ENCODE results near the gene ALDH1A1.
A peak's percentile ranks its signal among the peaks of the same experiment; 100 is the strongest.

The ALDH1A1 gene

DNA sequence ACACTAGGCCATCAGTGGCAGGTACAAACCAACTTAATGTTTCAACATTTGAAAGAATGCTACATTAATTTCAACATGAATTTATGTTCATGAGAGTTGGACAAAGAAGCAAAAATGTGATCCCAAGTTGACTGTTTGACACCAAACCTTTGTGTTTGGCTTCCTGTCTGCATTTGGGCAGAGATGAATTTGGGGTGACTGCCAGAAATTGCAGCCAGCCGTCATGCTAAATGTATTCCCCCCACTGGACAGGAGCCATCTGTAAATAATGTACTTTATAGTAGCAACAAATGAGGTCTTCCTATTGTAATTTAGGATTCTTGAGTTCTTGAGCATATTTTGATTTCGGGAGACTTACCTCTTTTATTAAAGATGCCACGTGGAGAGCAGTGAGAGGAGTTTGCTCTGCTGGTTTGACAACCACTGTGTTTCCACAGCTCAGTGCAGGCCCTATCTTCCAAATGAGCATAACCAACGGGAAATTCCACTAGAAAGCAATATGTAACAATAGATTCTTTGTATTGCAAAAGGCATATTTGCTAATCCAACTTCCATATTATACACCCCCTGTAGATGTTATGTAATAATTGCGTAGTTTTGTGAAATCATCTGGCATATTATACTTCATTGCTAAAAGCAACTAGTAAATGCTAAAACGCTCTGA lies 27.6 kb downstream of the ALDH1A1 start:
- Histone ChIP-seq H3K27ac (ENCODE audit: low read depth, low read length) (peak overlapping the region; percentile 55), H3K9me3 (ENCODE audit: control insufficient read depth in 5 of 5, low read length in 5 of 5) (no peaks in the 10 kb centered on the region), H3K9ac (ENCODE audit: low read length in 5 of 5) (no peak overlapping the region), H3K27me3 (ENCODE audit: control insufficient read depth in 5 of 5, insufficient read depth in 4 of 5, low read length in 5 of 5) (no peaks in the 10 kb centered on the region), H3K4me1 (ENCODE audit: control insufficient read depth in 5 of 5, insufficient read depth in 5 of 5, low read length in 5 of 5) (peaks cover 0 to 19% (median 8%) of the 10 kb centered on the region in 5 donors), H3K36me3 (ENCODE audit: control insufficient read depth in 5 of 5, insufficient read depth in 5 of 5, low read length in 5 of 5) (peaks cover 0 to 32% (median 3%) of the 10 kb centered on the region in 5 donors), H3K4me3 (ENCODE audit: low read depth in 1 of 5, low read length in 5 of 5) (no peak overlapping the region)

DNA sequence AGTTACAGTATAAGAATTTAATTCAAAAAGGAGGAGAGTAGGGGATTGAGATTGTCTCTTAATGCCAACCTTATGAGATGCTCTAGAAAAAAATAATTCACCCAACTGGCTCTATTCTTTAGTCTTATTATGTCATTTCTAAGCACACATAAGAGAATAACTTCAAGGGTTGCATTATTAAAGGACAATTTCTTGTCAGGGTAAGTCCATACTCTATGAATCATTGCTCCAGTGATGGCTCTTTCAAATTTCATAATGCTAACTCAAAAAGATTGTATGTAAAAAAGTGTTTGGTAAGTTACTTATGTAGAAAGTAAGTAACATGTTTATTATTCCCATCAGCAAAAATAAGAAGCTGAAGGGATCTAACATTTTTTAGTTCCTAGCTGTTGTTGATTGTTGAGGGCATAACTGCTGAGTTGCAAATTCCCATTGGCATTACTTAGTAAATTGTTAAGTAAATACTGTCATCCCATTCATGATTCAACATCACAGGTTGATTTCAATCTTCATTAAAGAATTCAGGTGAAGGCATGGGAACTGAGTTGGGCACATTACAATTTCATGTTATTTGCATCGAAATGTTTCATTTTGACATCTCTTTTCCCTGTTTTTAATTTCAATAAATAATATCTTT lies 28.6 kb downstream of the ALDH1A1 start:
- H3K4me1 ChIP-seq (ENCODE audit: control insufficient read depth in 5 of 5, insufficient read depth in 5 of 5, low read length in 5 of 5), result peaks cover 0 to 19% (median 8%) of the 10 kb centered on the region in 5 donors
- H3K36me3 ChIP-seq (ENCODE audit: control insufficient read depth in 5 of 5, insufficient read depth in 5 of 5, low read length in 5 of 5), result peaks cover 0 to 30% (median 3%) of the 10 kb centered on the region in 5 donors
- no peak overlapping the region for H3K27ac ChIP-seq (ENCODE audit: low read depth, low read length)
- no peaks in the 10 kb centered on the region for H3K27me3 ChIP-seq (ENCODE audit: control insufficient read depth in 5 of 5, insufficient read depth in 4 of 5, low read length in 5 of 5)
- H3K9me3 ChIP-seq (ENCODE audit: control insufficient read depth in 5 of 5, low read length in 5 of 5), result no peaks in the 10 kb centered on the region
- no peak overlapping the region for H3K4me3 ChIP-seq (ENCODE audit: low read depth in 1 of 5, low read length in 5 of 5)
- H3K9ac ChIP-seq (ENCODE audit: low read length in 5 of 5), result no peak overlapping the region

DNA sequence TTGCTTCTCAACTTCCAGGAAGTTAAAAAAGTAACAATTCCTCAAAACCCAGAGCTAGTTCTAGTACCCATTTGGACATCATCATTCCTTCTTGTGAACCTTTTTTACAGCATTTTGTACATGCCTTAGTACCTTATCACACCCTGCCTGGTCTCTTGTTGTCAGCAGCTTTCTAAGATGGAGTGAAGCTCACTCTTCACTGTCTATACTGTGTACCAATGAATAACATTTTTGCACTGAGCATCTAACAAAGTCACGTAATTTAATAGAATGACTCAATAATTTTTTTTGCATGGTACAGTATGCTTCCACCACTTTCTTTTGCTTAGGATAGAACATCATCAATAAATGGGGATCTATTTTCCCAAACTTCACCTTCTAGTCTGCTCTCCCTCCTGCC lies 29.8 kb downstream of the ALDH1A1 start:
- H3K9ac ChIP-seq (ENCODE audit: low read length in 5 of 5), result no peak overlapping the region

DNA sequence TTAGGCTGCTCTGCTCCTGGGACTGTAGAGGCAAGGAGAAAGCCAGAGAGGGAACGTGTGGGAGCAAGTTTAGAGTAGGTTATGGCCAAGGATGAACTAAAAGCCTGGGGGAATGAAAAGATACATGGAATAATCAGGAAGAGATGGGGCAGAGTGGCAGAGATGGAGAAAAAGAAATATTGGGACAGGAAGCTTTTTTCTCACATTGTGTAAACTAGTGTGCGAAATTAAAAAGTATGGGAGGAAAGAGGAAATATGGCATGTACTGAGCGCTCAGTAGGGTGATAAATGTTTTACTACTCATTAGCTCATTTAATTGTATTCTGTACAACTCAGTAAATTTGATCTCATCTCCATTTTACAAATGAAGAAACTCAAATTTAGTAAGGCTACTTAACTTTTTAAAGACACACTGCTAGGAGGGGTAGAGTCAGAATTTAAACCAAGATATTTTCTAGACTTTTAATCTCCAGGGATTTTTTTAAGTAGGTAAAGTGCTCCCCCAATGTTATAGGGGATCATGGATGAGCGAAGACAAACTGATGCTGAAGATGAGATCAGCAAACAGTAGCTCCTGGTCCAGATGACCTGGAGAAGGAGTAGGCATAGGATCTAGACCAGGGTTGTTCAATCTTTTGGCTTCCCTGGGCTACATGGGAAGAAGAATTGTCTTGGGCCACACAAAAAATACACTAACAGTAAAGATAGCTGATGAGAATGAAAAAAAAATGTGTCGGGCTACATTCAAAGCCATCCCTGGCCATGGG lies 30.8 kb downstream of the ALDH1A1 start:
- no peaks in the 10 kb centered on the region for H3K27me3 ChIP-seq (ENCODE audit: control insufficient read depth in 5 of 5, insufficient read depth in 4 of 5, low read length in 5 of 5)
- no peak overlapping the region for H3K9ac ChIP-seq (ENCODE audit: low read length in 5 of 5)
- no peaks in the 10 kb centered on the region for H3K9me3 ChIP-seq (ENCODE audit: control insufficient read depth in 5 of 5, low read length in 5 of 5)
- H3K27ac ChIP-seq (ENCODE audit: low read depth, low read length), result no peak overlapping the region
- H3K4me1 ChIP-seq (ENCODE audit: control insufficient read depth in 5 of 5, insufficient read depth in 5 of 5, low read length in 5 of 5), result peaks cover 0 to 14% (median 8%) of the 10 kb centered on the region in 5 donors
- peaks cover 0 to 31% (median 3%) of the 10 kb centered on the region in 5 donors for H3K36me3 ChIP-seq (ENCODE audit: control insufficient read depth in 5 of 5, insufficient read depth in 5 of 5, low read length in 5 of 5)
- H3K4me3 ChIP-seq (ENCODE audit: low read depth in 1 of 5, low read length in 5 of 5), result no peak overlapping the region

More for the DNA sequence above, 29.8 kb downstream of the ALDH1A1 start:
- Histone ChIP-seq H3K9me3 (ENCODE audit: control insufficient read depth in 5 of 5, low read length in 5 of 5) (no peaks in the 10 kb centered on the region), H3K36me3 (ENCODE audit: control insufficient read depth in 5 of 5, insufficient read depth in 5 of 5, low read length in 5 of 5) (peaks cover 0 to 31% (median 3%) of the 10 kb centered on the region in 5 donors), H3K27me3 (ENCODE audit: control insufficient read depth in 5 of 5, insufficient read depth in 4 of 5, low read length in 5 of 5) (no peaks in the 10 kb centered on the region), H3K27ac (ENCODE audit: low read depth, low read length) (no peak overlapping the region), H3K4me1 (ENCODE audit: control insufficient read depth in 5 of 5, insufficient read depth in 5 of 5, low read length in 5 of 5) (peaks cover 0 to 15% (median 8%) of the 10 kb centered on the region in 5 donors), H3K4me3 (ENCODE audit: low read depth in 1 of 5, low read length in 5 of 5) (no peak overlapping the region)

DNA sequence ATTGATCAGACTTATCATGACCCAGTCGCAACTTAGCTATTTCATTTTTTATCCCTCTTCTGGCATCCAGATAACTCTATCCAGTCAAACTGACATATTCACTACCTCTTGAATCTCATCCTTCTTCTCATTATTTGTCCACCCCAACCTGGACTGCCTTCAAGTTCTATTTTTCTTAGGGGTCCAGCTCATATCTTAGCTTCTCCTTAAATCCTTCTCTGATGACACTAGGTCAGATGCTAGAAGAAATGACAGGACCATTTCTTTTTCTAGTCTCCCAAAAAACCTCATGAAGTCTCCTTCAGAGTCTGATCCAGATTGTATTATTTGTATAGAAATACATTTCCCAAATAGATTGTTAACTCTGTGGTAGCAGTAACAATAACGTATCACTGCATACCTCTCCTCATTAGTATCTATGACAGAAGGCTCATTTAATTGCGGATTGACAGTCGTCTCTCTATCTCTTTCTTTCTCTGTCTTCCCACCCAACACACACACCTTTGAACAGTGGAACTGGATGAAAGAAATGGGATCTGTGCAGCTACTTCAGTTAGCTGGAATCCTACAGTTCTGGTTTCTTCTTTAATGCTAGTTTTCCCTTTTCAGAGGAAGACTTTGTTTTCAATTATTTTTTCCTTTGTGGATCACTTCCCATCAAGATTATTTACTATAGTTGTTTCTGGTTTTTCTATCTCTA lies 33.5 kb downstream of the ALDH1A1 start:
- no peak overlapping the region for H3K27ac ChIP-seq (ENCODE audit: low read depth, low read length)
- no peaks in the 10 kb centered on the region for H3K4me1 ChIP-seq (ENCODE audit: control insufficient read depth in 5 of 5, insufficient read depth in 5 of 5, low read length in 5 of 5)
- H3K36me3 ChIP-seq (ENCODE audit: control insufficient read depth in 5 of 5, insufficient read depth in 5 of 5, low read length in 5 of 5), result peaks cover 6 to 40% (median 10%) of the 10 kb centered on the region in 5 donors
- H3K9ac ChIP-seq (ENCODE audit: low read length in 5 of 5), result no peak overlapping the region
- no peaks in the 10 kb centered on the region for H3K9me3 ChIP-seq (ENCODE audit: control insufficient read depth in 5 of 5, low read length in 5 of 5)
- no peaks in the 10 kb centered on the region for H3K27me3 ChIP-seq (ENCODE audit: control insufficient read depth in 5 of 5, insufficient read depth in 4 of 5, low read length in 5 of 5)
- no peak overlapping the region for H3K4me3 ChIP-seq (ENCODE audit: low read depth in 1 of 5, low read length in 5 of 5)

DNA sequence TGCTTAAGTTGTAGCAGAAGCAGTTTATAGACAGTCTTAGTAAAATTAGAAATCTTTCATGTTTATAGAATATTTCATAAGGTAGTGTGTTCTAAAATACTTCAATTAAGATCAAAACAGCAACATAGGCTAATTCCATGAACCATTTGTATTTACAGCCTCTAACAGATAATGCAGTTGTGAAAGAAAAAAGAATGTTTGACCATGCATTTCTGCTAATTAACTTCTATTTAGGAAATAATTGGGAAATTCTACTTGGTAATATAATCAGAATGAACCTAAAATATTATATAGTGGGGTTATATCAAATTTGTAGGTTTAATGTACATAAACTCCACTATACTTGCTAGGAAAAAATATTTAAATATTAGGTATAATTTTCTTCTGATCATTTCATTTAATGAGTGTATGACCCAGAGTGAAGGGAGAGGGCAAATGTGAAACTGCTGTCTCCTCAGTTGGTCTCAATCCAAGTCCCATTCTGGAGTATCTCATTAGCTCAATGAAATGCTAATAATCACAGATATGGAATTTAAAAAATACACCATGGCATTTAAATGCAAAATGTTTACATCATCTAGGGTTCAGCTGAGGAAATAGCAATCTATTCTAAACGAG lies 34.9 kb downstream of the ALDH1A1 start:
- H3K27ac ChIP-seq (ENCODE audit: low read depth, low read length), result no peak overlapping the region

DNA sequence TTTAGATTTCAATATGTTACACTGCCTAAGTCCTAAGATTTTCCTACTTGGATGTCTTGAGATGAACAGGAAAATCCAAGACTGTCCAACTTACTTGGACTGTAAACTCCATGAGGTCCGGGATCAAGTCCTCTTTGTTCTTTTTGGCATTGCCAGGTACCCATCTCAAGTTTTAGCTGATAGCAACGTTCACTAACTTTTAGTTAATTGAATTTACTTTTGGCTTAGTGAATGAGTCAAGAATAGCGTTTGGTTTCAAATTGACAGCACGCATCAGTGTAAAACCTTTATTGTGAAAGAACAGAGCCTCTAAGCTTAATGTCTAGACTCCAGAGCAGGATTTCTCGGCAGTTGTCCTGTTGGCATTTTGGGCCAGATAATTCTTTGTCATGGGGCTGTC lies 37.2 kb downstream of the ALDH1A1 start:
- H3K9me3 ChIP-seq (ENCODE audit: control insufficient read depth in 5 of 5, low read length in 5 of 5), result no peaks in the 10 kb centered on the region
- H3K4me3 ChIP-seq (ENCODE audit: low read depth in 1 of 5, low read length in 5 of 5), result no peak overlapping the region
- H3K4me1 ChIP-seq (ENCODE audit: control insufficient read depth in 5 of 5, insufficient read depth in 5 of 5, low read length in 5 of 5), result peaks cover 0 to 15% (median 0%) of the 10 kb centered on the region in 5 donors
- no peak overlapping the region for H3K27ac ChIP-seq (ENCODE audit: low read depth, low read length)
- peaks cover 6 to 18% (median 10%) of the 10 kb centered on the region in 5 donors for H3K36me3 ChIP-seq (ENCODE audit: control insufficient read depth in 5 of 5, insufficient read depth in 5 of 5, low read length in 5 of 5)
- no peak overlapping the region for H3K9ac ChIP-seq (ENCODE audit: low read length in 5 of 5)
- no peaks in the 10 kb centered on the region for H3K27me3 ChIP-seq (ENCODE audit: control insufficient read depth in 5 of 5, insufficient read depth in 4 of 5, low read length in 5 of 5)

More for the DNA sequence above, 34.9 kb downstream of the ALDH1A1 start:
- Histone ChIP-seq H3K4me3 (ENCODE audit: low read depth in 1 of 5, low read length in 5 of 5) (no peak overlapping the region), H3K27me3 (ENCODE audit: control insufficient read depth in 5 of 5, insufficient read depth in 4 of 5, low read length in 5 of 5) (no peaks in the 10 kb centered on the region), H3K9ac (ENCODE audit: low read length in 5 of 5) (no peak overlapping the region), H3K9me3 (ENCODE audit: control insufficient read depth in 5 of 5, low read length in 5 of 5) (no peaks in the 10 kb centered on the region), H3K36me3 (ENCODE audit: control insufficient read depth in 5 of 5, insufficient read depth in 5 of 5, low read length in 5 of 5) (peaks cover 6 to 29% (median 10%) of the 10 kb centered on the region in 5 donors), H3K4me1 (ENCODE audit: control insufficient read depth in 5 of 5, insufficient read depth in 5 of 5, low read length in 5 of 5) (peaks cover 0 to 7% (median 0%) of the 10 kb centered on the region in 5 donors)

DNA sequence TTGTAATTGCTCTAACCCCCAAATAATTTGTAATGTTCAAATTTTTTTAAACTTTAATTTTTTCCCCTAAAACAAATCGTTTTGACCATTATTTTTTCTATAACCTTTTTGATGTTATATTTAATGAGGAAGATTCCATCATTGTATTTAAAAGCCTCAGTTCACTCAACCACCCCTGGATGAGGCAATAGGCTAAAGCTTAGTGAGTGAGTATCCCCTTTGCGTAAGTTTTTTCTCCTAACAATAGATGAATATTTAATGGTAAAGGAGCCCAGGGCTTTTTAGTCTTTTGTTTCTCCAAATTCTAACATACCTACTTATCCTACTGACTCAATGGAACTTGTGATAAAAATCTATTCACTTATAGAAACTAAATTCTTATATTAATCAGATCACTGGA lies 38.1 kb downstream of the ALDH1A1 start:
- Histone ChIP-seq H3K4me3 (ENCODE audit: low read depth in 1 of 5, low read length in 5 of 5) (no peak overlapping the region), H3K4me1 (ENCODE audit: control insufficient read depth in 5 of 5, insufficient read depth in 5 of 5, low read length in 5 of 5) (peaks cover 0 to 15% (median 0%) of the 10 kb centered on the region in 5 donors), H3K36me3 (ENCODE audit: control insufficient read depth in 5 of 5, insufficient read depth in 5 of 5, low read length in 5 of 5) (peaks cover 6 to 18% (median 10%) of the 10 kb centered on the region in 5 donors)

DNA sequence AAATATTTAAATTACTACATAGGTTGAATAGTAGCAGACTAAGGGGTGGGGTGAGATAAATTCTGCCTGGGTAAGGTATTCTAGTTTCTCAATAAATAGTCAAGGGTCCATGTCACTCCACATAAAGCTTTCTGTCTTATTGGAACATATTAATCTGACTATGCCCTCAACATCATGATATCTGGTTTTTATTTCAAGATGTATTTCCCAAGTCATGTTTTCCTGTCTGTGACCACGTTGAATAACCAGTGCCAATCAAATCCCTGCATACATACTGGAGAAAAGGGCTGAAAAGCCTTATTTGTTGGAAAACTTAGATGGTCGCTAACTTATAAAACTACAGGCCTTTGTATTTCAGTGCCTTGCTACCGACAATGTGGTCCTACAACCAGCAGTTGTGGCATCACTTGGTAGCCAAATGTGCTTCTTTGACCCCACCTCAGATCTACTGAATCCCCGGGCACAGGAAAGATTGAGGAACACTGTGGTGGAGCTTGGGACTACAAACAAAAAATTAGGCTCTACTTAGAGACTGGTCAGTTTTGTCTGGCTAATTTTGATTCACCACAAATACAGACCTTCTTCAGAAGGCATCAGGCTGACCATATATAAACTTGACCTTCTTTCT lies 39.4 kb downstream of the ALDH1A1 start:
- Histone ChIP-seq H3K27ac (ENCODE audit: low read depth, low read length) (peak overlapping the region; percentile 14), H3K9ac (ENCODE audit: low read length in 5 of 5) (peak overlapping the region in 1 of 5 donors; percentile 32), H3K4me3 (ENCODE audit: low read depth in 1 of 5, low read length in 5 of 5) (no peak overlapping the region)

More for the DNA sequence above, 38.1 kb downstream of the ALDH1A1 start:
- Histone ChIP-seq H3K9ac (ENCODE audit: low read length in 5 of 5) (no peak overlapping the region), H3K9me3 (ENCODE audit: control insufficient read depth in 5 of 5, low read length in 5 of 5) (no peaks in the 10 kb centered on the region), H3K27ac (ENCODE audit: low read depth, low read length) (no peak overlapping the region), H3K27me3 (ENCODE audit: control insufficient read depth in 5 of 5, insufficient read depth in 4 of 5, low read length in 5 of 5) (no peaks in the 10 kb centered on the region)

More for the DNA sequence above, 39.4 kb downstream of the ALDH1A1 start:
- Histone ChIP-seq H3K9me3 (ENCODE audit: control insufficient read depth in 5 of 5, low read length in 5 of 5) (no peaks in the 10 kb centered on the region), H3K36me3 (ENCODE audit: control insufficient read depth in 5 of 5, insufficient read depth in 5 of 5, low read length in 5 of 5) (peaks cover 6 to 21% (median 10%) of the 10 kb centered on the region in 5 donors), H3K27me3 (ENCODE audit: control insufficient read depth in 5 of 5, insufficient read depth in 4 of 5, low read length in 5 of 5) (no peaks in the 10 kb centered on the region), H3K4me1 (ENCODE audit: control insufficient read depth in 5 of 5, insufficient read depth in 5 of 5, low read length in 5 of 5) (peaks cover 0 to 15% (median 0%) of the 10 kb centered on the region in 5 donors)

Data from subcutaneous abdominal adipose tissue (tissue), 5 donors.